ENCODE measurements around the gene COL4A1. TPM values are rescaled to one million over a fixed set of nuclear protein-coding genes. Genes with fewer than 3 reads are reported as not detected.

The COL4A1 gene
- total RNA-seq, 1 experiment from 2014 or later, result 4.8 TPM

- Histone ChIP-seq H3K4me3 (ENCODE audit: low read depth, low read length) (no peak overlapping the region), H3K27me3 (replicated peaks; ENCODE audit: control insufficient read depth, insufficient read depth, low read length) (no peaks in the 10 kb centered on the region), H3K36me3 (ENCODE audit: control insufficient read depth, insufficient read depth, low read length) (no peaks in the 10 kb centered on the region), H3K9me3 (no peaks in the 10 kb centered on the region), H3K4me1 (peaks cover 8% of the 10 kb centered on the region; the same call in 1 of the 2 replicates)
- H3K4me1 Mint-ChIP-seq (ENCODE audit: low read depth, unreplicated experiment), result peaks cover 9% of the 10 kb centered on the region
- DNase-seq, result no peak
- no peak overlapping the region for H3K4me3 Mint-ChIP-seq (ENCODE audit: unreplicated experiment)
- TF ChIP-seq CTCF (IDR thresholded peaks at IDR 0.05; ENCODE audit: insufficient read depth in 1 of 2, low read depth in 1 of 2, low read length in 1 of 2, severe bottlenecking in 1 of 2, unreplicated experiment in 1 of 2), result no peak
- no TSS peak for BruUV-seq (replicated peaks)
- CTCF ChIA-PET, result no interaction called here
- H3K27ac Mint-ChIP-seq (ENCODE audit: unreplicated experiment), result no peak overlapping the region
- no peaks in the 10 kb centered on the region for H3K27me3 Mint-ChIP-seq (ENCODE audit: insufficient read depth, unreplicated experiment)
- peaks cover 5% of the 10 kb centered on the region for H3K9me3 Mint-ChIP-seq (ENCODE audit: unreplicated experiment)
- H3K36me3 Mint-ChIP-seq (ENCODE audit: insufficient read depth, unreplicated experiment), result no peaks in the 10 kb centered on the region
- intact Hi-C loops (cut with micrococcal nuclease; ENCODE audit: unreplicated experiment), result no loop called here
- POLR2A ChIA-PET, result no interaction called here
These were observed 9.9 kb downstream of the COL4A1 start for GRCh38 chr13:110297011-110297410.

DNA sequence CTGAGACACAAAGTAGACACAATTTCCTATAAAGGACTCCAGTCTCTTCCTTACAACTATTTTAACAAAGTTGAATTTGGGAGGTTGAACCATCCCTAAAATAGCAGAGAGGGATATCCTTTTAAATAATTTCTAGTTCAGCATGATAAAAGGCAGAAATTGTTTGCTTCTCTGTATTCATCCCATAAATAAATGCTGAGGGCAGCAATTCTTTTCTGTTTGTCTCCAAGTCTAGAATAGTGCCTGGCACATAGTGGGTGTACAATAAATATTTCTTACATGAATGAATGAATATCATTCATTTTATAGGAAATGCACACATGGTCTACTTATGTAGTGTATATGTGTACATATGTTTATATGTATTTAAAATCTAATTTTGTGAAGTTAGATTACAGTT lies 12.3 kb downstream of the COL4A1 start:
- Mint-ChIP-seq H3K9me3 (ENCODE audit: unreplicated experiment) (no peaks in the 10 kb centered on the region), H3K27ac (ENCODE audit: unreplicated experiment) (no peak overlapping the region), H3K4me1 (ENCODE audit: low read depth, unreplicated experiment) (no peaks in the 10 kb centered on the region), H3K36me3 (ENCODE audit: insufficient read depth, unreplicated experiment) (no peaks in the 10 kb centered on the region), H3K27me3 (ENCODE audit: insufficient read depth, unreplicated experiment) (no peaks in the 10 kb centered on the region), H3K4me3 (ENCODE audit: unreplicated experiment) (no peak overlapping the region)
- CTCF ChIA-PET, result no interaction called here
- DNase-seq, result no peak
- Histone ChIP-seq H3K27me3 (replicated peaks; ENCODE audit: control insufficient read depth, insufficient read depth, low read length) (no peaks in the 10 kb centered on the region), H3K36me3 (ENCODE audit: control insufficient read depth, insufficient read depth, low read length) (no peaks in the 10 kb centered on the region), H3K4me3 (ENCODE audit: low read depth, low read length) (no peak overlapping the region), H3K9me3 (no peaks in the 10 kb centered on the region), H3K4me1 (no peaks in the 10 kb centered on the region; the same call in 1 of the 2 replicates)
- POLR2A ChIA-PET, result no interaction called here
- intact Hi-C loops (cut with micrococcal nuclease; ENCODE audit: unreplicated experiment), result loop anchor here (1.0 kb wide), 1 partner anchor 44 kb away; no protein-coding TSS in a partner anchor
- TF ChIP-seq CTCF (IDR thresholded peaks at IDR 0.05; ENCODE audit: insufficient read depth in 1 of 2, low read depth in 1 of 2, low read length in 1 of 2, severe bottlenecking in 1 of 2, unreplicated experiment in 1 of 2), result no peak
- no TSS peak for BruUV-seq (replicated peaks)

- no TSS peak for BruUV-seq (replicated peaks)
- Mint-ChIP-seq H3K27ac (ENCODE audit: unreplicated experiment) (no peak overlapping the region), H3K4me1 (ENCODE audit: low read depth, unreplicated experiment) (no peaks in the 10 kb centered on the region), H3K4me3 (ENCODE audit: unreplicated experiment) (no peak overlapping the region), H3K9me3 (ENCODE audit: unreplicated experiment) (no peaks in the 10 kb centered on the region), H3K36me3 (ENCODE audit: insufficient read depth, unreplicated experiment) (no peaks in the 10 kb centered on the region), H3K27me3 (ENCODE audit: insufficient read depth, unreplicated experiment) (no peaks in the 10 kb centered on the region)
- no peaks in the 10 kb centered on the region; the same call in 1 of the 2 replicates for H3K4me1 ChIP-seq
- no peaks in the 10 kb centered on the region for H3K9me3 ChIP-seq
- CTCF ChIA-PET, result no interaction called here
- DNase-seq, result no peak
- H3K36me3 ChIP-seq (ENCODE audit: control insufficient read depth, insufficient read depth, low read length), result no peaks in the 10 kb centered on the region
- H3K27me3 ChIP-seq (replicated peaks; ENCODE audit: control insufficient read depth, insufficient read depth, low read length), result no peaks in the 10 kb centered on the region
- no peak overlapping the region for H3K4me3 ChIP-seq (ENCODE audit: low read depth, low read length)
- no peak for TF ChIP-seq CTCF (IDR thresholded peaks at IDR 0.05; ENCODE audit: insufficient read depth in 1 of 2, low read depth in 1 of 2, low read length in 1 of 2, severe bottlenecking in 1 of 2, unreplicated experiment in 1 of 2)
- intact Hi-C loops (cut with micrococcal nuclease; ENCODE audit: unreplicated experiment), result loop anchor here (1.0 kb wide), 1 partner anchor 44 kb away; no protein-coding TSS in a partner anchor
- POLR2A ChIA-PET, result no interaction called here
These were observed 12.8 kb downstream of the COL4A1 start for GRCh38 chr13:110294146-110294545.
